Measurements from ENCODE around the gene MAP3K4.
A peak's percentile ranks its signal among the peaks of the same experiment; 100 is the strongest.

MAP3K4 gene

DNA sequence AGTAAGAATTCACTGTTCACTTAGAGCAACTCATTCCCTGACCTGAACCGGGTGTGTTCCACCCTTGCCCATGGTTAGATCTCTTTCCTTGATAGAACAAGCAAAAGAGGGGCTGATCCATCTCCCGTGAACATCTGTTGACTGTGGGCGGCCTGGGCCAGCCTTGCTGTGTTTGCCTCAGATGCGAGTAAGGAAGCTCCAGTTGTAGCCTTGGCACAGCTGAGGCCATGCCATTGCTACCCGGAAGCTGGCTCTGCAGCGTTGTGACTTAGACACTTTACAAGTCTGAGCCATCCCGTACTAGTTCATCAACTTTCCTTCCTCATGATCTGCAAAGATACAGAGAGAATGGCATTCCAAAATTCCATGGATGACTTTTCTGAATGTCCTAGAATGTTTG, 139.0 kb downstream of the MAP3K4 start:
- no peak for DNase-seq

DNA sequence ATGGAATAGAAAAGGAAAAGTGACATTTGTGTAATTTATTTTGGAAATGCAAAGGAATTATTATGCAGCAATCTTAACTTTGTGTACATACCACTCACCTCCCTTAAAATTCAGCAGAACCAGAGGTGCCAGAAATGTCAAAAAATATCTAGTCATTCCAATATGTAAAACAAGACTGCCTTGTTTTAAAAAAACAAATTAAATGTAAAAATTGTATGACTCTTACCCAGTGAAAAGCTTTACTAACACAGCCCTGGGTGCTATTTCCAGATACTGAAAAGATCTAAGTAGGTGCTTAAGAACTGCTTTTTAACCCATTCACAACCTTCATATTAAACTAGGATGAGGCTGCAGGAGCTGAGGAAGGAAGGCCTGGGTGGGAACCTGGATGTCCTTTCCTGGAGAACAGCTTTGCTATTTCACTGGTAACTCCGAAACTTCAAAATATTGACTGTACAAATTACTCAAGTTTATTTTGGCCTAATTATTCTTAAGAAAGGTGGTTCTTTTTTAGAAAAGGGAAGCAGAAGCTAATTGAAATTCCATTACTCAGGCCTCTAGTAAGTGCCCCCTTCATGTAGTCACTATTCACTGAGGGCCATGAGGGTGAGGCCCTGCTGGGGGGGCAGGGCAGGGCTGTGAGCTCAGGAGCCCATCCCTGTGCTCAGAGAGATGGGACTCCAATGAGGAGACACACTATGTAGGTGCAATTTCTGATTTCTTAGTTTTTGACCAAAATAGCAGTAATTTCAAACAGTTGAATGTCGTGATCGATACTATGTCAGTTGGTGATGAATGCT, 139.6 kb downstream of the MAP3K4 start:
- no peak for DNase-seq

DNA sequence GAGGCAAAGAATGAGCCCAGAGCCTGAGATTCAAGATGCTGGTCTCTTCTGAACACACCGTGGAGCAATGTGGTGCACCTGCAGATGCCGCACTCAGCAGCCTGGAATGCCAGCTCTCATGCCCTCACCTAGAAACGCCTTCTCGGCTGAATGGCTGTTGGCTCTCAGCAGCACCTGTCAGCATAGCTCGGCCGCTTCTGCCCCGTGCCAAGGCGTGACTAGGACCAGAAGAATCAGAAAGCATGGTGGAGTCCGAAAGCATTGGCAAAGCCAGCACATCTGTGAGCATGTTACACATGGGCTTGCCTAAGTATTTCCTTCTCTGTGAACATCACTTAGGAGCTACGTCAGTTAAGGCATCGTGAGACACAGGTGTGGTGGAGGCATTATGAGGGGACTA, 140.8 kb downstream of the MAP3K4 start:
- no peak for DNase-seq

- DNase-seq = no peak
Measured at GRCh38 chr6:161133963-161134362, 142.4 kb downstream of the MAP3K4 start.

DNA sequence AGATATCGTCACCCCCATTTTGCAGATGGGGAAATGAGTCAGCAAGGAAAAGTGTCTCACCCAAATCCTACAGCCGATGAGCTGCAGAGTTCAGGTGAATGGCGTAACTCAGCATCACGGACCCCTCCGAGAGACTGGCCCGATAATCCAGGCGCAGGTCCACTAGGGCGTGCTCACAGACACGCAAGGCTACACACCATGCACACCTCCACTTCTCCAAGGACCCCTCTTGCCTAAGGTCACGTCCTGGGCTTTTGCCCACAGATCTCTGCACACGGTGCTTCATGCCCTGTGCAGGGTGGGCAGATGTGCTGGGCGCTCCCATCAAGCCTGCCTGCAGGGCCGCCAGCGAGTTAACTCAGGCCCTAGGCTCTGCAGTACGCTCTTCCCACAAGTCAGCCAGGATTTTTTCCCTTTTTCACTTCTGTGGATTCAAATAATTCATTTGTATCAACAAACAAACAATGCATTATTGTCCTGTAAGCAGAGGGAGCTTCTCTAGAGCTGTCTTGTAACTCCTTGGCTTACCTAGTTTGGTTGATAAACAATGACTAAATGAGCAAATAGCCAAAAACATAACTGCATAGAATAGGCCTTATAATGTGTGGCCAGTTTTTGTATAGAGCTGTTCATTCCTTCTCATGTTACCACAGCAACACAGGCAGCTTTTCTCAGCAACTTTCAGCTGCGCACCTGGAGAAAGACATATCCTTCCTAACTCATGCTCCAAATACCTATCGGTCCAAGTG, 143.2 kb downstream of the MAP3K4 start:
- no peak for DNase-seq

- DNase-seq = peak in 1 of 2 donors; percentile 14
Measured at GRCh38 chr6:161135695-161136591, 144.4 kb downstream of the MAP3K4 start.

GRCh38 chr6:161136655-161137054, 145.1 kb downstream of the MAP3K4 start:
- DNase-seq = no peak

DNA sequence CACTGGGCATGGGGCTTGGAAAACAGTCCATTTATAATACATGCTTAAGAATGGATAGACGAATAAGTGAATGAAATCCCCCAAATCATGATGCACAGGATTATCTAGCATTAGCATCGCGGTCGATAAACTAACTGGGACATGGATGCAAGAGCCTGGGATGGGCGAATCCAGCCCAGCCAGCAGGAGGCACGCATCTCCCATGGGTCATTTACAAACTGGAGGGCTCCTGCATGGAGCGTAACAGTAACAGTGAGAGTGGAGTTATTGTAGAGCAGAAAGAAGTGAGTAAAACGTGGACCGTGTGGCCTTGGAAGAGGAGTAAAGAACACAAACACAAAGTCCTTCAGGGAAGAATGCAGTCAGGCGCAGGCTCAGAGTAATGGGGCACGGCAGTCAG, 145.8 kb downstream of the MAP3K4 start:
- DNase-seq = no peak

- no peak for DNase-seq
Measured at GRCh38 chr6:161137839-161138542, 146.4 kb downstream of the MAP3K4 start.

GRCh38 chr6:161138543-161139303, 147.2 kb downstream of the MAP3K4 start:
- DNase-seq = no peak

- DNase-seq = no peak
Measured at GRCh38 chr6:161139304-161139765, 147.8 kb downstream of the MAP3K4 start.

DNA sequence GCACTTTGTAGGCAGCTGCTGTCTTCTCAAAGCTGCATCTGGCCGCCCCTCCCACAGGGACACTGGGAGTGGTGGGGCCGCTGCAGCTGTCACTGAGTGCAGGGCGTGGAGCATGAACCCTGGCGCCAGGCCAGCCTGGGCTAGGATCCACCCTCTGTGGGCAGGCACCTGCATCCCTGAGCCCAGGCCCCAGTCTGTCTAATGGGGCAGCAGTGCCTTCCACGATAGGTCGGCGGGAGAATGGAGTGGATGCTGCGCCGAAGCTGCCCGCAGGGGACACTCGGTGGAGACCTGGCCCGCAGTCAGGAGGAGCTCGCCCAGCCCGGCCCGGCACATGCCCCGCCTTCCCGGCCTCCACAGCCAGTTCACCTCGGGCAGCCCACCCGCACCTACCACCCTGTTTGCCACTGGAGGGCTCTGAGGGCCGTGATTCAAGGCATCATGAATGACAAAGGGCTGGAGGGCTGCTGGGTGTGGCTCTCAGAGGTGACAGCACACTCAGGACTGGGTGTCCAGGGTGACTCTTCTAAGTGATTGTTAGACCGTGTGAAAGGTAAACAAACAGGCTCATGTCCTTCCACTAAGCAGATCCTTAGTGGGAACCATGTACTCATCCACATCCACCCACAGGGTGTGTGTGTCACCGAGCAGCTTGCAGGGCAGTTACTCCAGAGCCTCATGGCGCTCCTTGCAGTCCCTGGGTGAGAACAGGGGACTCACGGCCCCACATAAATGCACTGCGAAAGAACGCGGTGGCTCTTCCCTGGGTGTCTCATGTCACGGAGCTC, 148.4 kb downstream of the MAP3K4 start:
- no peak for DNase-seq

GRCh38 chr6:161140554-161140875, 148.9 kb downstream of the MAP3K4 start:
- DNase-seq = no peak

DNA sequence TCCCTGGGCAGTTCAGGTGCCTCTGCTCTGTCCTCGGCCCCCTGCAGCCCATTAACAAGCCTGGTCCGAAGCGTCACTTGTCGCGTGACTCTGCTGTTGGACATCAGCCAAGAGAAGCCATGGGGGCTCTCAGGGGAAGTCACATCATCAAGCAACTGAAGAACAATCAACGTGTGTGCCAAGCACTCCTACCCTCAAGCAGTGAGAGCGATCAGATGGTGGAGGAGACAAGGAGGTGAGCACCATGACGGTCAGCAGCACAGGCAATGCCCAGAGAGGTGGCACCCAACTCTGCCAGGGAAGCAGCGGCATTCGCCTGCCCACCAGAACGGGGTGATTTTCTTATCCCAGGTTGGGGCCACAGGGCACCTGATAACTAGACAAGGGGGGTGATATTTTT, 149.6 kb downstream of the MAP3K4 start:
- DNase-seq = no peak

GRCh38 chr6:161142957-161143296, 151.4 kb downstream of the MAP3K4 start:
- no peak for DNase-seq

DNA sequence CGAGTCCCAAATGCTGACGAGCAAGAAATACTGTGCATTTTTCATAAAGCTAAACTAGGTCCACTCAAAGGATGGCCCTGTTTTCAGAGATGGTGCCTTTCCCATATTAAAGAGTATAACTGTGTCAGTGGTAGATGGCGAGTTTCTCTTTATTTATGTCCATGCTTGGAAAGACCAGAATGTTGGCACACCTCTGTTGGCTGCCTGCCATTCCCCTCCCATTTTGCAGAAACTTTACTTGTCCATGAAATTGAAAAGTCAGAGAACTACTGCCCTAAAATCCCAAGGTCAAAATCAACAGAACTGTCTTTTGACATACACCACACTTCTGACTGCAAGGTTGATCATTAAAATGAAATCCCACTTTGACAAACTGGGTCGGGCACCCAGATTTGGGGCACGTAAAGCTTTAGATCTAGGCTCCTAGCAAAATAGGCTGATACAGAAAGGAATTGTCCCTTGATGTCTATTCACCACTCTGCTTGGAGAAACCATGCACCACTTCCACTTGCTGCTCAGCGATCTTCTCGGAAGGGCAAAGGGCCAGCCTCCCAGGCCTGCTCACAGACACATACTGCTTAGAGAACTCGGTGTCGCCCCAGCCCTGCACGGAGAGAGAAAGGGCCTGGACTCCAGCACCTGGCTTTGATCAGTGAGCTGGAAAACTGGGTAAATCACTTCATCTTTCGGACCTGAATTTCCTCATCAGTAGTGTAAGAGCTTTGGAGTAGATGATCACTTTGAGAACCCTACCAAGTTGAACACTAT, 152.3 kb downstream of the MAP3K4 start:
- DNase-seq = no peak

- DNase-seq = no peak
Measured at GRCh38 chr6:161150136-161150535, 158.6 kb downstream of the MAP3K4 start.

GRCh38 chr6:161150566-161150965, 159.0 kb downstream of the MAP3K4 start:
- DNase-seq = no peak

- no peak for DNase-seq
Measured at GRCh38 chr6:161151059-161151645, 159.6 kb downstream of the MAP3K4 start.
